GM18909 (cell line): Measurements from ENCODE around the gene ZNF487.

Experiments
- ATAC-seq: cut with Tn5 transposase; IDR thresholded peaks from one replicate; pipeline ENCODE4 v1.9.1; 2021; ENCODE audit warnings: mild to moderate bottlenecking; ENCODE audit not compliant: unreplicated experiment, poor library complexity

Gene ZNF487

DNA sequence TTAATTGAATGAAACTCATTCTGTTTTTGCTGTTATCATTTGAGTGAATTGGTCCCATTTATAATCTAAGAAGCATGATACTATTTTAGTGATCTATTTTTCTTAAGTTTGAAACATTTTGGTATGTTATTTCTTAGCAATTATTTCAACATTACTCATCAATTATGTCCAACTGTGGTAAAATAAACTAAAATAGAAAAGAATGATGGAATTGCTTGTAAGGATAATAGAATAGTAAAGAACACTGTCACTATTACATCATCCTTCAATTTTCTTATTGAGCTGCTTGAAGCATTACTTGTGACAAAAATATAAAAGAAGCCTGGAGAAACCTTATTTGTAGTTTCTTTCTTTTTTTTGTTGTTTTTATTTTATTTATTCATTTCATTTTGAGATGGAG lies 42.4 kb downstream of the ZNF487 start:
- no peak for ATAC-seq

DNA sequence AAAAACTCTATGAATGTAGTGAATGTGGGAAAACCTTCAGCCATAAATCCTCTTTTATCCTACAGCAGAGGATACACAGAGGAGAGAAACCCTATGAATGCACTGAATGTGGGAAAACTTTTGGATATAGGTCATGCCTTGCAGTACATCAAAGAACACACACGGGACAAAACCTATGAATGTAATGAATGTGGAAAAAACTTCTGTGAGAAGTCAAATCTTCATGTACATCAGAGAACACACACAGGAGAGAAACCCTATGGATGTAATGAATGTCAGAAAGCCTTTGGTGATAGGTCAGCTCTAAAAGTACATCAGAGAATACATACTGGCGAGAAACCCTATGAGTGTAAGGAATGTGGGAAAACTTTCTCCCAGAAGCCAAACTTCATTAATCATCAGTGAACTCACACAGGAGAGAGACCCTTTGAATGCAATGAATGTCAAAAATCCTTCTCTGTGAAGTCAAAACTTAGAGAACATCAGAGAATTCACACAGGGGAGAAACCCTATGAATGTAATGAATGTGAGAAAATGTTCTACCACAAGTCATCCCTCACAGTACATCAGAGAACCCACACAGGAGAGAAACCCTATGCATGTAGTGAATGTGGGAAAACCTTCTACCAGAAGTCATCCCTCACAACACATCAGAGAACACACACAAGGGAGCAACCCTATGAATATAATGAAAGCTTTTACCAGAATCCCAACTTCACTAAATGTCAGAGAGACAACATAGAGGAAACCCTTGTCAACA lies 45.6 kb downstream of the ZNF487 start:
- no peak for ATAC-seq

DNA sequence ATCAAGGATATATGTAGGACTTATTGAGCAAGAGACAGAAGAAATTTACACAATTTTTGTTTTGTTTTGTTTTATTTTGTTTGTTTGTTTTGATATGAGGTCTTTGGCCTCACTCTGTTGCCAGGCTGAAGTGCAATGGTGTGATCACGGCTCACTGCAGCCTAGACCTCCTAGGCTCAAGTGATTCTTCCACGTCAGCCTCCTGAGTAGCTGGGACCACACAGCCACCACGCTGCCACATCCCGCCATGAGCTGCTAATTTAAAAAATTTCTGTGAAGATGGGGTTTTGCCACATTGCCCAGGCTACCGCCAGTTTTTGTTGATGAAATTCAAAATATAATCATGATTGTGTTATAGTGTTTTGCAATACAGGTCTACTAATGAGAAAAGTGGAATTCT lies 54.9 kb downstream of the ZNF487 start:
- ATAC-seq: no peak

DNA sequence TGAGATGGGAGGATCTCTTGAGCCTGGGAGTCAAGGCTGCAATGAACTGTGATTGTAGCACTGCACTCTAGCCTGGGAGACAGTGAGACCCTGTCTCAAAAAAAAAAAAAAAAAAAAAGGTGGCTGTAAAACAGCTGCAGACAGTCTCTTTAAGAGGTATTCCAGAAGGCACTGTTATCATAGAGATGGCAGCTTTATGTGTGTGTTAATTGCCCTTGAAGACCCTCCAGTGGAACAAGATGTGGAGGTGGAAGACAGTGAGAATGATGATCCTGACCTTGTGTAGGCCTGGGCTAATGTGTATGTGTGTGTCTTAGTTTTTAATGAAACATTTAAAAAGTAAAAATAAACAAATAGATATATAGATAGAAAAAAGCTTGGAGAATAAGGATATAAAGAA lies 66.0 kb downstream of the ZNF487 start:
- ATAC-seq: no peak

DNA sequence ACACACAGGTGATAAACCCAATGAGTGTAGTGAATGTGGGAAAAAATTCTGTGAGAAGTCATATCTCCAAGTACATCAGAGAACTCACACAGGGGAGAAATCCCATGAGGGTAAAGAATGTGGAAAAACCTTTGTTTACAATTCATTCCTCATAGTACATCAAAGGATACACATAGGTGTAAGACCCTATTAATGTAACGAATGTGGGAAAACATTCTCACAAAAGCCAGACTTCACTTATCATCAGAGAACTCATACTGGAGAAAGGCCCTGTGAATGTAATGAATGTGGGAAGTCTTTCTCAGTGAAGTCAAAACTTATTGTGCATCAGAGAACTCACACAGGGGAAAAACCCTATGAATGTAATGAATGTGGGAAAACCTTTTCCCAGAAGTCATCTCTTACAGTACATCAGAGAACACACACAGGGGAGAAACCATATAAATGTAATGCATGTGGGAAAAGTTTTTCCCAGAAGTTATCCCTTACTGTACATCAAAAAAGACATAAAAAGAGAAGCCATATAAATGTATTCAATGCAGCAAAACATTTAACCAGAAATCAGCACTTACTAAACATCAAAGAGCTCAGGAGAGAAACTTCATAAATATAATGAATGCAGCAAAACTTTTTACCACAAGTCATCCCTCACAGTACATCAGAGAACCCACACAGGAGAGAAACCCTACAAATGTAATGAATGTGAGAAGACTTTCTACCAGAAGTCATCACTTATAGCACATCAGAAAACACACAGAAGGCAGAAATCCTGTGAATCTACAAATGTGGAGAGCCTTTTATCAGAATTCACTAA lies 87.7 kb downstream of the ZNF487 start:
- no peak for ATAC-seq
